ENCODE results near the gene GDPD2.

The GDPD2 gene

GRCh38 chrX:70470850-70471289 lies 47.8 kb downstream of the GDPD2 start:
- H3K4me3 ChIP-seq (ENCODE audit: low read depth in 1 of 2, low read length in 2 of 2), result no peak overlapping the region
- H3K27ac ChIP-seq (ENCODE audit: low read depth, low read length), result no peak overlapping the region
- H3K27me3 ChIP-seq (ENCODE audit: control insufficient read depth in 1 of 2, insufficient read depth in 2 of 2, low read length in 2 of 2), result no peaks in the 10 kb centered on the region
- H3K9me3 ChIP-seq (ENCODE audit: control insufficient read depth in 1 of 2, low read length in 2 of 2), result no peaks in the 10 kb centered on the region
- H3K4me1 ChIP-seq (ENCODE audit: control insufficient read depth in 1 of 2, insufficient read depth in 2 of 2, low read length in 2 of 2), result peaks cover 0 to 3% of the 10 kb centered on the region in 2 donors
- no peak overlapping the region for H3K9ac ChIP-seq (ENCODE audit: low read depth in 1 of 2, low read length in 2 of 2)
- H3K36me3 ChIP-seq (ENCODE audit: control insufficient read depth in 1 of 2, insufficient read depth in 2 of 2, low read length in 2 of 2), result no peaks in the 10 kb centered on the region

- Histone ChIP-seq H3K27me3 (ENCODE audit: control insufficient read depth in 1 of 2, insufficient read depth in 2 of 2, low read length in 2 of 2) (no peaks in the 10 kb centered on the region), H3K27ac (ENCODE audit: low read depth, low read length) (peak overlapping the region; percentile 66), H3K9ac (ENCODE audit: low read depth in 1 of 2, low read length in 2 of 2) (peak overlapping the region; percentile 18 to 46), H3K36me3 (ENCODE audit: control insufficient read depth in 1 of 2, insufficient read depth in 2 of 2, low read length in 2 of 2) (no peaks in the 10 kb centered on the region), H3K4me3 (ENCODE audit: low read depth in 1 of 2, low read length in 2 of 2) (peak overlapping the region in 1 of 2 donors; percentile 8), H3K9me3 (ENCODE audit: control insufficient read depth in 1 of 2, low read length in 2 of 2) (no peaks in the 10 kb centered on the region), H3K4me1 (ENCODE audit: control insufficient read depth in 1 of 2, insufficient read depth in 2 of 2, low read length in 2 of 2) (peaks cover 40 to 48% of the 10 kb centered on the region in 2 donors)
These were observed 53.2 kb downstream of the GDPD2 start for GRCh38 chrX:70476166-70476933.

- Histone ChIP-seq H3K4me1 (ENCODE audit: control insufficient read depth in 1 of 2, insufficient read depth in 2 of 2, low read length in 2 of 2) (peaks cover 45 to 56% of the 10 kb centered on the region in 2 donors), H3K36me3 (ENCODE audit: control insufficient read depth in 1 of 2, insufficient read depth in 2 of 2, low read length in 2 of 2) (no peaks in the 10 kb centered on the region), H3K27me3 (ENCODE audit: control insufficient read depth in 1 of 2, insufficient read depth in 2 of 2, low read length in 2 of 2) (no peaks in the 10 kb centered on the region), H3K27ac (ENCODE audit: low read depth, low read length) (peak overlapping the region; percentile 66), H3K9me3 (ENCODE audit: control insufficient read depth in 1 of 2, low read length in 2 of 2) (no peaks in the 10 kb centered on the region), H3K9ac (ENCODE audit: low read depth in 1 of 2, low read length in 2 of 2) (peak overlapping the region; percentile 18 to 46), H3K4me3 (ENCODE audit: low read depth in 1 of 2, low read length in 2 of 2) (peak overlapping the region; percentile 40 to 49)
These were observed 54.0 kb downstream of the GDPD2 start for GRCh38 chrX:70476934-70477733.

- Histone ChIP-seq H3K9ac (ENCODE audit: low read depth in 1 of 2, low read length in 2 of 2) (peak overlapping the region in 1 of 2 donors; percentile 46), H3K9me3 (ENCODE audit: control insufficient read depth in 1 of 2, low read length in 2 of 2) (no peaks in the 10 kb centered on the region), H3K36me3 (ENCODE audit: control insufficient read depth in 1 of 2, insufficient read depth in 2 of 2, low read length in 2 of 2) (no peaks in the 10 kb centered on the region), H3K4me3 (ENCODE audit: low read depth in 1 of 2, low read length in 2 of 2) (peak overlapping the region in 1 of 2 donors; percentile 49), H3K4me1 (ENCODE audit: control insufficient read depth in 1 of 2, insufficient read depth in 2 of 2, low read length in 2 of 2) (peaks cover 45 to 58% of the 10 kb centered on the region in 2 donors), H3K27ac (ENCODE audit: low read depth, low read length) (peak overlapping the region; percentile 66), H3K27me3 (ENCODE audit: control insufficient read depth in 1 of 2, insufficient read depth in 2 of 2, low read length in 2 of 2) (no peaks in the 10 kb centered on the region)
These were observed 54.6 kb downstream of the GDPD2 start for GRCh38 chrX:70477734-70478075.

- peak overlapping the region; percentile 32 to 46 for H3K9ac ChIP-seq (ENCODE audit: low read depth in 1 of 2, low read length in 2 of 2)
- peak overlapping the region in 1 of 2 donors; percentile 20 for H3K4me3 ChIP-seq (ENCODE audit: low read depth in 1 of 2, low read length in 2 of 2)
These were observed 55.6 kb downstream of the GDPD2 start for GRCh38 chrX:70478526-70479245.

GRCh38 chrX:70479247-70479921 lies 56.3 kb downstream of the GDPD2 start:
- peak overlapping the region in 1 of 2 donors; percentile 20 for H3K4me3 ChIP-seq (ENCODE audit: low read depth in 1 of 2, low read length in 2 of 2)
- no peaks in the 10 kb centered on the region for H3K27me3 ChIP-seq (ENCODE audit: control insufficient read depth in 1 of 2, insufficient read depth in 2 of 2, low read length in 2 of 2)
- peak overlapping the region; percentile 32 to 46 for H3K9ac ChIP-seq (ENCODE audit: low read depth in 1 of 2, low read length in 2 of 2)
- peaks cover 48 to 59% of the 10 kb centered on the region in 2 donors for H3K4me1 ChIP-seq (ENCODE audit: control insufficient read depth in 1 of 2, insufficient read depth in 2 of 2, low read length in 2 of 2)
- H3K9me3 ChIP-seq (ENCODE audit: control insufficient read depth in 1 of 2, low read length in 2 of 2), result no peaks in the 10 kb centered on the region
- peak overlapping the region; percentile 72 for H3K27ac ChIP-seq (ENCODE audit: low read depth, low read length)
- no peaks in the 10 kb centered on the region for H3K36me3 ChIP-seq (ENCODE audit: control insufficient read depth in 1 of 2, insufficient read depth in 2 of 2, low read length in 2 of 2)

More at GRCh38 chrX:70478526-70479245, 55.6 kb downstream of the GDPD2 start:
- no peaks in the 10 kb centered on the region for H3K27me3 ChIP-seq (ENCODE audit: control insufficient read depth in 1 of 2, insufficient read depth in 2 of 2, low read length in 2 of 2)
- H3K9me3 ChIP-seq (ENCODE audit: control insufficient read depth in 1 of 2, low read length in 2 of 2), result no peaks in the 10 kb centered on the region
- H3K4me1 ChIP-seq (ENCODE audit: control insufficient read depth in 1 of 2, insufficient read depth in 2 of 2, low read length in 2 of 2), result peaks cover 45 to 58% of the 10 kb centered on the region in 2 donors
- H3K27ac ChIP-seq (ENCODE audit: low read depth, low read length), result peak overlapping the region; percentile 72
- H3K36me3 ChIP-seq (ENCODE audit: control insufficient read depth in 1 of 2, insufficient read depth in 2 of 2, low read length in 2 of 2), result no peaks in the 10 kb centered on the region

- peak overlapping the region; percentile 20 to 40 for H3K4me3 ChIP-seq (ENCODE audit: low read depth in 1 of 2, low read length in 2 of 2)
- peaks cover 54 to 66% of the 10 kb centered on the region in 2 donors for H3K4me1 ChIP-seq (ENCODE audit: control insufficient read depth in 1 of 2, insufficient read depth in 2 of 2, low read length in 2 of 2)
- H3K27ac ChIP-seq (ENCODE audit: low read depth, low read length), result peak overlapping the region; percentile 72
- H3K36me3 ChIP-seq (ENCODE audit: control insufficient read depth in 1 of 2, insufficient read depth in 2 of 2, low read length in 2 of 2), result no peaks in the 10 kb centered on the region
- no peaks in the 10 kb centered on the region for H3K27me3 ChIP-seq (ENCODE audit: control insufficient read depth in 1 of 2, insufficient read depth in 2 of 2, low read length in 2 of 2)
- no peaks in the 10 kb centered on the region for H3K9me3 ChIP-seq (ENCODE audit: control insufficient read depth in 1 of 2, low read length in 2 of 2)
- H3K9ac ChIP-seq (ENCODE audit: low read depth in 1 of 2, low read length in 2 of 2), result peak overlapping the region in 1 of 2 donors; percentile 35
These were observed 57.0 kb downstream of the GDPD2 start for GRCh38 chrX:70479922-70480659.

GRCh38 chrX:70480660-70481018 lies 57.5 kb downstream of the GDPD2 start:
- no peak overlapping the region for H3K4me3 ChIP-seq (ENCODE audit: low read depth in 1 of 2, low read length in 2 of 2)
- peak overlapping the region; percentile 28 for H3K27ac ChIP-seq (ENCODE audit: low read depth, low read length)
- no peaks in the 10 kb centered on the region for H3K9me3 ChIP-seq (ENCODE audit: control insufficient read depth in 1 of 2, low read length in 2 of 2)
- H3K9ac ChIP-seq (ENCODE audit: low read depth in 1 of 2, low read length in 2 of 2), result peak overlapping the region in 1 of 2 donors; percentile 35
- H3K36me3 ChIP-seq (ENCODE audit: control insufficient read depth in 1 of 2, insufficient read depth in 2 of 2, low read length in 2 of 2), result no peaks in the 10 kb centered on the region
- H3K4me1 ChIP-seq (ENCODE audit: control insufficient read depth in 1 of 2, insufficient read depth in 2 of 2, low read length in 2 of 2), result peaks cover 58 to 69% of the 10 kb centered on the region in 2 donors
- no peaks in the 10 kb centered on the region for H3K27me3 ChIP-seq (ENCODE audit: control insufficient read depth in 1 of 2, insufficient read depth in 2 of 2, low read length in 2 of 2)
